Stimulated activated CD4-positive, alpha-beta T cell treated with anti-CD3 and anti-CD28 coated beads, Interleukin-12 subunit alpha, Interleukin-12 subunit beta, amount 100 ng/mL, for 48 hours (primary cell): ENCODE results near the gene MARK4.
"Not testable (repeated sequence)": the region's sequence is repeated elsewhere in the genome, so short reads cannot be mapped to it uniquely, and the experiment has no call there.

Source experiments
- DNase-seq, 3 donors: peaks; one replicate each; pipeline ENCODE4 v3.0.0-alpha.2; 2020; ENCODE audit warnings: low read depth in 2 of 3, low spot score in 1 of 3

The MARK4 gene

GRCh38 chr19:45250832-45251451, at the start of gene MARK4:
Gene MARK4, plus strand, starts transcription at chr19:45251271. Its CDS starts 318 bp downstream, at chr19:45251589.
- peak in 2 of 3 donors; percentile 28 to 39 for DNase-seq

- no peak for DNase-seq
Observed at GRCh38 chr19:45202637-45203036, 48.4 kb upstream of the MARK4 start.

- no peak for DNase-seq
Observed at GRCh38 chr19:45205810-45206209, 45.3 kb upstream of the MARK4 start.

- DNase-seq, result no peak
Observed at GRCh38 chr19:45206328-45206727, 44.7 kb upstream of the MARK4 start.

- DNase-seq, result no peak
Observed at GRCh38 chr19:45211751-45212381, 39.2 kb upstream of the MARK4 start.

GRCh38 chr19:45213031-45213430, 38.0 kb upstream of the MARK4 start:
- DNase-seq, result no peak

- DNase-seq, result no peak
Observed at GRCh38 chr19:45215391-45216191, 35.5 kb upstream of the MARK4 start.

GRCh38 chr19:45216667-45217066, 34.4 kb upstream of the MARK4 start:
- no peak for DNase-seq

GRCh38 chr19:45217193-45217956, 33.7 kb upstream of the MARK4 start:
- no peak for DNase-seq

GRCh38 chr19:45217957-45218334, 33.1 kb upstream of the MARK4 start:
- no peak for DNase-seq

GRCh38 chr19:45218426-45218825, 32.6 kb upstream of the MARK4 start:
- no peak for DNase-seq

GRCh38 chr19:45218911-45219743, 31.9 kb upstream of the MARK4 start:
- no peak for DNase-seq

GRCh38 chr19:45222724-45223123, 28.3 kb upstream of the MARK4 start:
- no peak for DNase-seq

GRCh38 chr19:45223879-45224278, 27.2 kb upstream of the MARK4 start:
- no peak for DNase-seq

- no peak for DNase-seq
Observed at GRCh38 chr19:45224645-45225044, 26.4 kb upstream of the MARK4 start.

GRCh38 chr19:45229056-45229455, 22.0 kb upstream of the MARK4 start:
- DNase-seq, result not testable (repeated sequence)

GRCh38 chr19:45231891-45232290, 19.2 kb upstream of the MARK4 start:
- no peak for DNase-seq

GRCh38 chr19:45234089-45234869, 16.8 kb upstream of the MARK4 start:
- DNase-seq, result no peak

- DNase-seq, result no peak
Observed at GRCh38 chr19:45235485-45235884, 15.6 kb upstream of the MARK4 start.

GRCh38 chr19:45238556-45238955, 12.5 kb upstream of the MARK4 start:
- no peak for DNase-seq
